Measurements from ENCODE around the gene SRGN. TPM values are rescaled to one million over a fixed set of nuclear protein-coding genes. Genes with fewer than 3 reads are reported as not detected.

Gene SRGN
- total RNA-seq, 1 experiment from 2014 or later: 3.9 TPM

Small RNA genes lying within 50 kb of the gene (small RNA-seq; reads per million reads assigned to genes)
- gene RF00017: 0 reads per million in 2 experiments

Other genes starting within 250 kb of the SRGN start
- gene DDX50, start 186.8 kb upstream of the SRGN start, total RNA-seq (2014; rRNA removed; shearing (Covaris generic)): 34.0 and 35.1 TPM in 2 replicates
- gene DDX21, start 131.9 kb upstream of the SRGN start, total RNA-seq (2014; rRNA removed; shearing (Covaris generic)): 93.1 and 99.2 TPM in 2 replicates
- 18.9 and 21.2 TPM in 2 replicates for gene KIFBP, start 99.3 kb upstream of the SRGN start, total RNA-seq (2014; rRNA removed; shearing (Covaris generic))
- 38.7 and 39.7 TPM in 2 replicates for gene VPS26A, start 36.1 kb downstream of the SRGN start, total RNA-seq (2014; rRNA removed; shearing (Covaris generic))
- 24.8 and 25.5 TPM in 2 replicates for gene SUPV3L1, start 92.1 kb downstream of the SRGN start, total RNA-seq (2014; rRNA removed; shearing (Covaris generic))
- gene HKDC1, start 132.2 kb downstream of the SRGN start, total RNA-seq (2014; rRNA removed; shearing (Covaris generic)): 0.29 and 0.61 TPM in 2 replicates
- 18.9 and 22.9 TPM in 2 replicates for gene HK1, start 190.4 kb downstream of the SRGN start, total RNA-seq (2014; rRNA removed; shearing (Covaris generic))